Trophoblast cell (in vitro differentiated cells and primary cell): Measurements from ENCODE around the gene PRKCH.

Source experiments
- DNase-seq, 2 donors: peaks; one replicate each; pipeline ENCODE4 v3.0.0-alpha.2; 2016
- H2AFZ ChIP-seq: 2 replicates; pipeline ENCODE4 v1.6.1; 2013; ENCODE audit warnings: low read length, moderate library complexity, mild to moderate bottlenecking; ENCODE audit not compliant: insufficient read depth, poor library complexity
- H2AK5ac ChIP-seq: 2 replicates; pipeline ENCODE4 v1.6.1; 2013; ENCODE audit warnings: mild to moderate bottlenecking, low read length
- H2BK120ac ChIP-seq: 2 replicates; pipeline ENCODE4 v1.6.1; 2013; ENCODE audit warnings: low read length, mild to moderate bottlenecking, moderate library complexity; ENCODE audit not compliant: insufficient read depth, poor library complexity
- H2BK12ac ChIP-seq: 2 replicates; pipeline ENCODE4 v1.6.1; 2013; ENCODE audit warnings: mild to moderate bottlenecking, low read length, moderate library complexity
- H2BK5ac ChIP-seq: 2 replicates; pipeline ENCODE4 v1.6.1; 2013; ENCODE audit warnings: low read length, low read depth, moderate library complexity, mild to moderate bottlenecking; ENCODE audit not compliant: poor library complexity
- H3K14ac ChIP-seq: 2 replicates; pipeline ENCODE4 v1.6.1; 2013; ENCODE audit warnings: mild to moderate bottlenecking, low read length
- H3K18ac ChIP-seq: 2 replicates; pipeline ENCODE4 v1.6.1; 2013; ENCODE audit warnings: mild to moderate bottlenecking, low read length
- H3K23ac ChIP-seq: 2 replicates; pipeline ENCODE4 v1.6.1; 2013; ENCODE audit warnings: low read length
- H3K27ac ChIP-seq: 2 replicates; pipeline ENCODE4 v1.5.1; 2013; ENCODE audit warnings: low read depth, mild to moderate bottlenecking, inconsistent platforms, low read length, moderate library complexity
- H3K27me3 ChIP-seq: 2 replicates; pipeline ENCODE4 v1.6.1; 2013; ENCODE audit warnings: inconsistent platforms, mild to moderate bottlenecking, low read length, moderate library complexity; ENCODE audit not compliant: insufficient read depth
- H3K36me3 ChIP-seq, 2 experiments: 1 replicate in 1 of 2; 2 replicates in 1 of 2; pipeline ENCODE4 v1.6.1; 2013; ENCODE audit warnings: low read length in 2 of 2, mild to moderate bottlenecking in 2 of 2, moderate library complexity in 1 of 2; ENCODE audit not compliant: insufficient read depth in 2 of 2, control insufficient read depth in 1 of 2
- H3K4ac ChIP-seq: 2 replicates; pipeline ENCODE4 v1.6.1; 2013; ENCODE audit warnings: low read depth, mild to moderate bottlenecking, low read length, moderate library complexity
- H3K4me1 ChIP-seq, 2 experiments: 1 replicate in 1 of 2; 2 replicates in 1 of 2; pipeline ENCODE4 v1.6.1; 2013; ENCODE audit warnings: low read length in 2 of 2, mild to moderate bottlenecking in 2 of 2, moderate library complexity in 1 of 2; ENCODE audit not compliant: insufficient read depth in 2 of 2, control insufficient read depth in 1 of 2
- H3K4me2 ChIP-seq: 2 replicates; pipeline ENCODE4 v1.6.1; 2013; ENCODE audit warnings: inconsistent platforms, mild to moderate bottlenecking, low read length, moderate library complexity
- H3K4me3 ChIP-seq: 2 replicates; pipeline ENCODE4 v1.5.1; 2013; ENCODE audit warnings: mild to moderate bottlenecking, low read depth, low read length, inconsistent platforms
- H3K79me1 ChIP-seq: one replicate; pipeline ENCODE4 v1.6.1; 2013; ENCODE audit warnings: low read length
- H3K79me2 ChIP-seq: 2 replicates; pipeline ENCODE4 v1.6.1; 2013; ENCODE audit warnings: low read length, mild to moderate bottlenecking; ENCODE audit not compliant: control insufficient read depth, insufficient read depth, poor library complexity
- H3K9ac ChIP-seq: 2 replicates; pipeline ENCODE4 v1.6.1; 2013; ENCODE audit warnings: mild to moderate bottlenecking, low read length
- H3K9me3 ChIP-seq: 2 replicates; pipeline ENCODE4 v1.6.1; 2013; ENCODE audit warnings: low read depth, mild to moderate bottlenecking, control low read depth, inconsistent platforms, low read length; ENCODE audit not compliant: insufficient read depth
- H4K12ac ChIP-seq: 2 replicates; pipeline ENCODE4 v1.6.1; 2013; ENCODE audit warnings: low read depth, mild to moderate bottlenecking, low read length, moderate library complexity
- H4K8ac ChIP-seq: 2 replicates; pipeline ENCODE4 v1.6.1; 2013; ENCODE audit warnings: low read depth, mild to moderate bottlenecking, low read length, moderate library complexity
- H4K91ac ChIP-seq: one replicate; pipeline ENCODE4 v1.6.1; 2013; ENCODE audit warnings: low read depth, mild to moderate bottlenecking, low read length, moderate library complexity
- WGBS: extraction: QIAGEN DNeasy Blood & Tissue Kit; methylation state at CpG from one replicate; pipeline ENCODE4 v1.1.7; 2013; ENCODE audit warnings: missing lambda C conversion rate; ENCODE audit not compliant: insufficient read length, insufficient coverage; ENCODE audit errors: extremely low coverage; 5-methylcytosine and 5-hydroxymethylcytosine counted together

The PRKCH gene

DNA sequence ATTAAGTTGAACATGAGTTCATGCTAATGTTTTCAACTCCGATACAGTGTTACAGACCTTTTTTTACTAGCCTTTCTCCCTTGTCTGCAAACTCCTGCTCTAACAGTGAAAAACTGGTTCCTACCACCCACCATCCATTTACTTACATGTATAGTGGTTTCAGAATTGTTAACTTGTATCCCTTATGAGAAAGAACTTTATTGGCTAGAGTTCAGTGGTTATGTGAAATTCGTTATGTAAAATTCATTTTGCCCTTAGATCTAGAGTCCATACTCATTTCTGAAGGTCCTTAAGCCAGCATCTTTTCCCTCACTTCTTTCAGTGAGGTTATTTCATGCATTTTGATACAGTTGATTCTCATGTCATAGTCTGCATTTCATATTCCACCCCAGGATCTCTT is 51.0 kb downstream of the PRKCH start:
- Histone ChIP-seq H3K23ac (no peak overlapping the region), H3K14ac (no peak overlapping the region), H3K9me3 (peaks cover 8% of the 10 kb centered on the region), H2BK5ac (no peak overlapping the region), H3K27ac (no peak overlapping the region), H3K9ac (no peak overlapping the region), H3K4ac (no peak overlapping the region), H4K12ac (no peak overlapping the region), H3K18ac (no peak overlapping the region), H3K4me2 (no peak overlapping the region), H3K4me1 (peaks cover 15 to 23% of the 10 kb centered on the region in 2 experiments), H2AK5ac (no peak overlapping the region), H3K36me3 (peaks cover 10 to 16% of the 10 kb centered on the region in 2 experiments), H3K4me3 (no peak overlapping the region), H2AFZ (no peak overlapping the region), H3K79me1 (peaks cover 20% of the 10 kb centered on the region), H4K91ac (no peak overlapping the region), H2BK12ac (no peak overlapping the region), H3K27me3 (no peaks in the 10 kb centered on the region), H4K8ac (no peak overlapping the region), H2BK120ac (no peak overlapping the region), H3K79me2 (peaks cover 7% of the 10 kb centered on the region)
- DNase-seq, result no peak
- WGBS, result no CpG with 5 or more reads among the region's 2 CpGs

- WGBS, result no CpG with 5 or more reads among the region's 3 CpGs
Measured at GRCh38 chr14:61372842-61373555, 51.6 kb downstream of the PRKCH start.

DNA sequence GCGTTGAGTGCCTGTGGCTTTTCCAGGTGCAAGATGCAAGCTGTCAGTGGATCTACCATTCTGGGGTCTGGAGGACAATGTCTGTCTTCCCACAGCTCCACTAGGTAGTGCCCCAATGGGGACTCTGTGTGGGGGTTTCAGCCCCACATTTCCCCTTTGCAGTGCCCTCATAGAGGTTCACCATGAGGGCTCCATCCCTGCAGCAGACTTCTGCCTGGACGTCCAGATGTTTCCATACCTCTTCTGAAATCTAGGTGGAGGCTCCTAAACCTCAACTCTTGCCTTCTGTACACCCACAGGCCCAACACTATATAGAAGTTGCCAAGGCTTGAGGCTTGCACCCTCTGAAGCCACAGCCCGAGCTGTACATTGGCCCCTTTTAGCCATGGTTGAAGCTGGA is 52.9 kb downstream of the PRKCH start:
- H3K27ac ChIP-seq, result no peak overlapping the region
- H3K4ac ChIP-seq, result peak overlapping the region; percentile 37
- H3K14ac ChIP-seq, result no peak overlapping the region
- no peak overlapping the region for H3K23ac ChIP-seq
- H3K4me3 ChIP-seq, result no peak overlapping the region
- H3K9ac ChIP-seq, result no peak overlapping the region
- peaks cover 6 to 14% of the 10 kb centered on the region in 2 experiments for H3K4me1 ChIP-seq
- no peak overlapping the region for H4K91ac ChIP-seq
- H3K27me3 ChIP-seq, result no peaks in the 10 kb centered on the region
- peak overlapping the region; percentile 67 for H3K18ac ChIP-seq
- no peak for DNase-seq
- no peak overlapping the region for H3K4me2 ChIP-seq
- no peak overlapping the region for H2AK5ac ChIP-seq
- peaks cover 8% of the 10 kb centered on the region for H3K9me3 ChIP-seq
- no peak overlapping the region for H2AFZ ChIP-seq
- peaks cover 7% of the 10 kb centered on the region for H3K79me2 ChIP-seq
- peaks cover 10 to 18% of the 10 kb centered on the region in 2 experiments for H3K36me3 ChIP-seq
- H2BK120ac ChIP-seq, result no peak overlapping the region
- no CpG with 5 or more reads among the region's 3 CpGs for whole genome bisulfite sequencing
- H4K8ac ChIP-seq, result no peak overlapping the region
- no peak overlapping the region for H2BK12ac ChIP-seq
- no peak overlapping the region for H4K12ac ChIP-seq
- peaks cover 9% of the 10 kb centered on the region for H3K79me1 ChIP-seq
- no peak overlapping the region for H2BK5ac ChIP-seq

More at GRCh38 chr14:61372842-61373555, 51.6 kb downstream of the PRKCH start:
- Histone ChIP-seq H2AFZ (no peak overlapping the region), H3K4me1 (peaks cover 11 to 19% of the 10 kb centered on the region in 2 experiments), H3K4ac (peak overlapping the region; percentile 27), H3K4me3 (no peak overlapping the region), H2BK12ac (no peak overlapping the region), H3K9me3 (peaks cover 8% of the 10 kb centered on the region), H3K36me3 (peaks cover 10 to 16% of the 10 kb centered on the region in 2 experiments), H2BK120ac (no peak overlapping the region), H2AK5ac (no peak overlapping the region), H4K91ac (no peak overlapping the region), H3K9ac (no peak overlapping the region), H3K4me2 (no peak overlapping the region), H2BK5ac (no peak overlapping the region), H3K14ac (no peak overlapping the region), H3K79me2 (peaks cover 7% of the 10 kb centered on the region), H3K79me1 (peaks cover 16% of the 10 kb centered on the region), H4K8ac (no peak overlapping the region), H3K27me3 (no peaks in the 10 kb centered on the region), H3K18ac (peak overlapping the region; percentile 35), H3K27ac (no peak overlapping the region), H4K12ac (no peak overlapping the region), H3K23ac (no peak overlapping the region)
- no peak for DNase-seq

- H2BK5ac ChIP-seq, result no peak overlapping the region
- H3K36me3 ChIP-seq, result peaks cover 10 to 18% of the 10 kb centered on the region in 2 experiments
- peaks cover 8% of the 10 kb centered on the region for H3K9me3 ChIP-seq
- peaks cover 3 to 11% of the 10 kb centered on the region in 2 experiments for H3K4me1 ChIP-seq
- no peak overlapping the region for H2BK12ac ChIP-seq
- peaks cover 5% of the 10 kb centered on the region for H3K79me1 ChIP-seq
- H4K8ac ChIP-seq, result no peak overlapping the region
- H3K27me3 ChIP-seq, result no peaks in the 10 kb centered on the region
- no peak overlapping the region for H3K4me3 ChIP-seq
- peak overlapping the region; percentile 47 for H3K4ac ChIP-seq
- no peak overlapping the region for H4K91ac ChIP-seq
- no peak for DNase-seq
- H3K18ac ChIP-seq, result peak overlapping the region; percentile 68
- no peak overlapping the region for H3K14ac ChIP-seq
- no peak overlapping the region for H3K23ac ChIP-seq
- H2AK5ac ChIP-seq, result peak overlapping the region; percentile 53
- no peak overlapping the region for H2AFZ ChIP-seq
- H3K27ac ChIP-seq, result peak overlapping the region; percentile 63
- no CpG with 5 or more reads among the region's 3 CpGs for WGBS
- no peak overlapping the region for H2BK120ac ChIP-seq
- H3K79me2 ChIP-seq, result peaks cover 4% of the 10 kb centered on the region
- H3K4me2 ChIP-seq, result no peak overlapping the region
- no peak overlapping the region for H3K9ac ChIP-seq
- H4K12ac ChIP-seq, result no peak overlapping the region
Measured at GRCh38 chr14:61375218-61375617, 53.8 kb downstream of the PRKCH start.
